GM21723 (cell line): Measurements from ENCODE around the gene LRRK1.
A peak's percentile ranks its signal among the peaks of the same experiment; 100 is the strongest.

Experiments used
- ATAC-seq: cut with Tn5 transposase; IDR thresholded peaks from one replicate; pipeline ENCODE4 v1.9.1; 2021; ENCODE audit warnings: mild to moderate bottlenecking, moderate library complexity; ENCODE audit not compliant: unreplicated experiment

Gene LRRK1

GRCh38 chr15:101052031-101052620, 133.0 kb downstream of the LRRK1 start:
- no peak for ATAC-seq

DNA sequence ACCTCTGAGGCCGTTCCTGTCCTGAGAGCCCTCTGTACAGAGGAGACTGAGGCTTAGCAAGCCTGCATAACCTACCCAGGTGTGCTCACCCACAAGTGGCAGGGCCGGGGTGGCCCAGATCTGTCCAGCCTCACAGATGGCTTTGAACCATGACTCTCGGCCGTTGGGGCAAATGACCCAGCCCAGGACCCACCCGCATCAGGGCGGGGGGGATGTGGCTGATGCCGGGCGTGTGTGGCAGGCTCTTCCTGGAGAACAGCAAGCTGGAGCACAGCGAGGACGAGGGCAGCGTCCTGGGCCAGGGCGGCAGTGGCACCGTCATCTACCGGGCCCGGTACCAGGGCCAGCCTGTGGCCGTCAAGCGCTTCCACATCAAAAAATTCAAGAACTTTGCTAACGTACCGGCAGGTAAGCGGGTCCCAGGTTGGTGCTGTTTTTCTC, 133.5 kb downstream of the LRRK1 start:
- no peak for ATAC-seq

DNA sequence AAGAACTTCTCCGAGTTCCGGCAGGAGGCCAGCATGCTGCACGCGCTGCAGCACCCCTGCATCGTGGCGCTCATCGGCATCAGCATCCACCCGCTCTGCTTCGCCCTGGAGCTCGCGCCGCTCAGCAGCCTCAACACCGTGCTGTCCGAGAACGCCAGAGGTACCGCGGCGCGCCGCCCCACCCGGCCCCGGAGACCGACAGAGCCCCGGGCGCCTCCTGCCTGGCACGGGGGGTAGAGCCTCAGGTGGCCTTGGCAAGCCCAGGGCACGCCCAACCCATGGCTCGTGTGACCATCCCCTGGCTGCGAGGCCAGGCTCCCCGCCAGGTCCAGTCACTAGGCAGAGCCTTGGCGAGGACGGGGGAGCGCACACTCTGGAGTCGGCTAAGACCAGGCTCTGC, 134.1 kb downstream of the LRRK1 start:
- ATAC-seq = no peak

- ATAC-seq = no peak
Measured at GRCh38 chr15:101054116-101054515, 135.0 kb downstream of the LRRK1 start.

DNA sequence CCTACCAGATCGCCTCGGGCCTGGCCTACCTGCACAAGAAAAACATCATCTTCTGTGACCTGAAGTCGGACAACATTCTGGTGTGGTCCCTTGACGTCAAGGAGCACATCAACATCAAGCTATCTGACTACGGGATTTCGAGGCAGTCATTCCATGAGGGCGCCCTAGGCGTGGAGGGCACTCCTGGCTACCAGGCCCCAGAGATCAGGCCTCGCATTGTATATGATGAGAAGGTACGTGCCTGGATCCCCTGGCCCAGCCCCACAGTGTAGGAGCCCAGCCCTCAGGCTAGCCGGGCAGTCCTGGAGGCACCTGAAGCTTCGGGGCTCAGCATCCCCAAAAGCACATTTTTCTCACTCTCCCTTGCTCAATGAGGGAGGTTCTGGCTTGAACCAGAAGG, 135.8 kb downstream of the LRRK1 start:
- no peak for ATAC-seq

DNA sequence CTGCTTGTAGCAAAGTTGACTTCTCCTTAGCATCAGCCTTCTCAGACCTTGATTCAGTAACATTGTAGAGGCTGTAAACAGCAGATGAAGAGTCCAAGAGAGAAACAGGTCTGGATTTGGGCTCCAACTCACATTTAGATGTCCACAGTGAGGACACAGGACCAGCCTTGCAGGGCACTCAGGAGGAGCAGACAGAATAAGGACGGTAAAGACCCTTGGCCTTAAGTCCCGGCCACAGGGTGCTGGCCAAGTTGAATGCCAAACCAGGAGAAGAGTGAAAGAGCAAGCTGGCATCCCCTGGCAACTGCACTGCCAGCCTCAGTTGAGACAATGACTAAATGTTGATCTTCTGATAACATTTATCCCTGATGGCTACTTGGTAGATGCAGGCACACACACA, 136.3 kb downstream of the LRRK1 start:
- no peak for ATAC-seq

GRCh38 chr15:101056366-101057334, 137.5 kb downstream of the LRRK1 start:
- no peak for ATAC-seq

- no peak for ATAC-seq
Measured at GRCh38 chr15:101057841-101058407, 138.8 kb downstream of the LRRK1 start.

DNA sequence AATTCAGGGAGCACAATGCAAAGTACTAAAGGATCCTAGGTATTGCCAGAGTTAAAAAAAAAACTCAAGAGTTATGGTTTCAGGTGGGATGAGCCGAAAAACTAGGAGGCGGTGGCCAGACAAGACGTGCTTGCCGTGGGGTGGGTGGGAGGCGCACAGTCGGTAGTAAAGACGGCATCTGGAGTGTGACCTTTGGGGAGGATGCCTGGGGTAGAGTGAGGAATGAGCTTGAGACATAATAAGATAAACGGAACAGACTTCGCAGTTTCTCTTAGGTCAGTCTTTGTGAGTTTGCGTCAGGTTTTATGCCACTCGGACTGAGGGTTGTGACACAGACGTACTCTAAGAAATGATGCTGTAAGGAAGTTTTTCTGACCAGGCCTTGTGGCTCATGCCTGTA, 139.6 kb downstream of the LRRK1 start:
- ATAC-seq = no peak

GRCh38 chr15:101059381-101060341, 140.5 kb downstream of the LRRK1 start:
- ATAC-seq = no peak

- no peak for ATAC-seq
Measured at GRCh38 chr15:101060576-101061551, 141.7 kb downstream of the LRRK1 start.

DNA sequence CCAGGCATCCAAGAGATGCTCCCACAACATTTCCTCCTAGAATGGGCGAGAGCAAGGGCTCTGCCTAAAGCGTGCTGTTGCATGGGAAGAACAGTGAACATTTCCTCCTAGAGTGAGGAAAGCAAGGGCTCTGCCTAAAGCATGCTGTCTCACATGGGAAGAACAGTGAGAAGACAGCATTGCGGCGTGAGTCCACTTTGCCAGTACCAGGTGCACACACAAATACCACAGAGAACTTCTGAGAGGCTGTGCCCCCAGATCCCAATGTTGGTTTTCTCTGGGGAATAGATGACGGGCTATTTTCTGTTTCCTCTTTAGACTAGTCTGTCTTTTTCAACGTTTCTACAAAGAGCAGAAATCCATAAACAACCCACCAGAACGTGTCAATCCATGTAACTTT, 142.9 kb downstream of the LRRK1 start:
- no peak for ATAC-seq

GRCh38 chr15:101062471-101063171, 143.5 kb downstream of the LRRK1 start:
- ATAC-seq = peak; percentile 65

DNA sequence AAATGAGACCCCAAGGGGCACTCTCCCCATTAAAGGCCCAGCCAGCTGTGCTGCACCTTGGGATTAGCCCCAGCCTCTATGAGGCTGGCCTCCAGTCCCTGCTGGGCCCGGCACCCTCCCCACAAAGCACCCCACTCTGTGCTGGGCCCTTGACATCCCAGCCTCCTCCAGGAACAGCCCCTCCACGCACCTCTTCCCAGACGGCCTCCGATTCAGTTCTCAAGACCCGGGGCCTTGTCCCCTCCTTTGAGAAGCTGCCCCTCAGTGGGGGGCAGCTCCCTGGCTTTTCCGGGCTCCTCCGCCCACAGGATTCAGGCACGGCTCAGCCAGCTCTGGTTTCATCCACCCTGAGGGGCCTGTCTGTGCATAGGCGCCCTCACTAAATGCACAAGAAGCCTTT, 144.1 kb downstream of the LRRK1 start:
- ATAC-seq = no peak

- no peak for ATAC-seq
Measured at GRCh38 chr15:101063891-101064794, 145.0 kb downstream of the LRRK1 start.

GRCh38 chr15:101064795-101065569, 145.8 kb downstream of the LRRK1 start:
- no peak for ATAC-seq

- ATAC-seq = no peak
Measured at GRCh38 chr15:101065570-101066221, 146.5 kb downstream of the LRRK1 start.
